Stimulated activated CD8-positive, alpha-beta memory T cell treated with anti-CD3 and anti-CD28 coated beads, Interleukin-2, amount 100 ng/mL, for 1 hour (primary cell): ENCODE measurements around the gene SHC3.

ENCODE experiments used
- DNase-seq, 2 donors: peaks; one replicate each; pipeline ENCODE4 v3.0.0-alpha.2; 2020; ENCODE audit warnings: low read depth in 2 of 2

The SHC3 gene

GRCh38 chr9:89054865-89055495 is 123.6 kb downstream of the SHC3 start:
- no peak for DNase-seq

DNA sequence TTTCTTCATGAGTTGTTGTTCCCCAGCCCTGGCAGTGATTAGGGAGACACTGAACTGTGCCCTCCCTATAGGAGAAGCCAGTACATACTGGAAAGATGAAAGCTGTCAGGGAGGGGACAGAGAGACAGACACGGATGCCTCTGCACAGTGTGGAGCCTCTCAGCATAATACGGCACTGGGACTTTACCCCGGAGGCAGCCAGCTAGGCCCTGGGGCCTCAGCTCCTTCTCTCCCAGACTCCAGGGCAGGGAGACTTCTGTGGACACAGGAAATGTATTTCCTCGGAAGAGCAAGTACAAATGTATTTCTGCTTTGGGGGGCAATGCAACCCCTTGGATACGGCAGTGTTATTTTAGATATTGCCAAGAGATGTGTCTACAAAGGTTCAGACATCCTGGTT is 125.3 kb downstream of the SHC3 start:
- no peak for DNase-seq

DNA sequence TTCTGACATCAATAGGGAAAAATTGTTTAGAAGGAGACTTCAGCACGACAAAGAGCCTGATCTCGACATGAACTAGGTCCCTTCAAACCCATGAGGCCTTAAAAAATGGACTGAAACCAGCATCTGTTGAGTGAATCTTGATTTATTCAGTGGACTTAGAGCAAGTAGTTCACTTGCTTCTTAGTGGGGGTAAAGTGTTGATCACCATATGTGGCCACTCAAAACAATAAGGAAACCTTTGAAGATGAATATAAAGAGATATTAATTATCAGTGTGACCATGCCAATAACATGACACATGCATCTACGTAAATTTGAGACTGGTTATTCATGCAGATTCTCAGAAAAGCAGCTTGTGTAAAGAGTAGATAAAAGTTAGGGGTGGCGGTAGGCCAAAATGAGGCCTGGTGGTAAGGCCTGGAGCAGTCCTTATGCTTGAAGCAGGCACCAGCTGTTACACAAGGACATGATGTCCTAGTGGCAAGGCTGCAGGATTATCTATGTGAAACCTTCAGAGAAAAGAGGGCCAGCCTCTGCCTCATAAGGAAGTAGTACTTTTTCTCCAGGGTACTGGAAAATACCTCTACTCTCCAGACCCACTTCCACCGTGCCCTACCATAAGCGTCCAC is 126.0 kb downstream of the SHC3 start:
- DNase-seq = no peak

DNA sequence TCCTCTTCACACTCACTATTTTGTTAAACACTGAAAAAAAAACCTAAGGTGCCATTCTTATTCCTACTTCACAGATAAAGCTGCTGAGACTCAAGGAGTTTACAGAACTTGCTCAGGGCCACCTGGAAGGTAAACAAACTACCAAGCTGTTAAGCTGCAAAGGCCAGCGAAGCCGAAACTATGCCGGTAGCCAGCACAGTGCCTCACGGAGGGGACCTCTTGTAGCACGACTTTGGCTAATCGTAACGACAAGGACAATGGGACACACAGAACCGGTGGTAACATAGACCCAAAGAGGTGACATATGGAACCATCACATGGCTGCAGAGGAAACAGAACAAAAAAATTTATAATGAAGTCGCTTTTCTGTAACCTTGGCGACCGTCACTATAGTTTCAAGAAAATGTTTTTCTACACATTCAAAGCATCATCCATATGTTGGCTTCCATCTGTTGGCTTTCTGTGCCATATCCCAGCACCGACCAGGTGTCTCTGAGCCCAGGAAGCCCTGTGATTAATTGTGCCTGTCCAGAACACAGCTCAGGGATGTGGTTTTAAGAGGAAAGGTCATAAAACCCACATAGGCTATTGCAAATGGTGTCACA is 127.1 kb downstream of the SHC3 start:
- DNase-seq = no peak

GRCh38 chr9:89049646-89050045 is 129.0 kb downstream of the SHC3 start:
- DNase-seq = no peak

DNA sequence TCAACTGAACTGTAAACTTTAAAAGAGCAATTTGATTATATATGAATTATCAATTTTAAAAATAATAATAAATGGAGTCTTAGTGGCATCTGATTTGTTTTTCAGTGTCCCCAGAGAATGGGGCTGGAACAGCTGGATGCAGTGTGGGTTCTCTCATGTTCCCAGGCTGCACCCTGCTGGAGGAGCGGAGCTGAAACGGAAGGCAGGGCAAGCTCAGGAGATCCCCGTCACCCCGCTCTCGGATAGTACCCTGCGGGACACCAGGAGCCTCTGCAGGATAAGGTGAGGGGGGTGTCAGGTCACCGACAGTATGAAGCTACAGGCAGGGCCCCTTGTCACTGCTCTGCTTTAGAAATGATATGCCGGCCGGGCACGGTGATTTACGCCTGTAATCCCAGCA is 130.0 kb downstream of the SHC3 start:
- no peak for DNase-seq

GRCh38 chr9:89047667-89048066 is 131.0 kb downstream of the SHC3 start:
- DNase-seq = no peak

- DNase-seq = no peak
These were observed 131.8 kb downstream of the SHC3 start for GRCh38 chr9:89046832-89047231.

- no peak for DNase-seq
These were observed 133.7 kb downstream of the SHC3 start for GRCh38 chr9:89044881-89045280.

GRCh38 chr9:89044104-89044503 is 134.5 kb downstream of the SHC3 start:
- DNase-seq = no peak

- no peak for DNase-seq
These were observed 135.6 kb downstream of the SHC3 start for GRCh38 chr9:89042984-89043383.

GRCh38 chr9:89039664-89040063 is 139.0 kb downstream of the SHC3 start:
- DNase-seq = no peak

- DNase-seq = no peak
These were observed 139.5 kb downstream of the SHC3 start for GRCh38 chr9:89039104-89039465.

- DNase-seq = no peak
These were observed 140.1 kb downstream of the SHC3 start for GRCh38 chr9:89038382-89039103.

- no peak for DNase-seq
These were observed 140.7 kb downstream of the SHC3 start for GRCh38 chr9:89037891-89038290.

- no peak for DNase-seq
These were observed 141.3 kb downstream of the SHC3 start for GRCh38 chr9:89037346-89037745.

DNA sequence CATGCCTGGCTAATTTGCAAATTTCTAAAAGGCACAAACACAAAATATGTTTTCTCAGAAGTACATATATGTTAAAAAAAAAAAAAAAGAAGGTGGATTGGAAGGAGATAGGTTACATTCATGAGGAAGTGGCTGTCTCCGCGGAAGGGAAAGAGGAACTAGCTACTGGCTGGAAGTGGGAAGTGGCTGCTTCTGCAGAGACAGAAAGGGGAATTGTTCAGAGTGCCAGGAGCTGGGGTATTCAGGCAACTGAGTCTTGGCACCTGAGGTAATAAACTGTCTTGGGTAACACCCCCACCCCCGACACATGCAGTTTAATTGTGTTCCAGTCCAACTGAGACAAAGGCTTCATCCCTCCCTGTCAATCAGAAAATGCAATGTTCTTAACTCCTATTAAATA is 141.7 kb downstream of the SHC3 start:
- no peak for DNase-seq

DNA sequence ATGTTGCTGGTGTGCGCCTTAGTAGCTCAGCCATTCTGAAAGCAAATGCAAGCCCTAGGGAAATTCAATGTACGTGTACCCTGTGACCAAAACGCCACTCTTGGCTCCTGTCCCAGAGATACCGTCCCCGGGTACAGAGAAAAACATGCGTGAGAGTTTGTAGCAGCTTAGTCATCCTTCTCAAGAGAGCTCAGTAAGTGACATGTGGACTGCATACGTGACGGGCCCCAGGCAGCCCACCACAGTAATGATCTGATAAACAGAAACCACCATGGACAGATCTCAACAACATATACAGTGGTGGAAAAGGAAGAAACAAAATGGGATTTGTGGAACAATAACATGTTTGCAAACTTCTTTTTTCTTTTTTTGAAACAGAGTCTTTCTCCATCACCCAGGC is 142.2 kb downstream of the SHC3 start:
- DNase-seq = no peak

- DNase-seq = no peak
These were observed 146.0 kb downstream of the SHC3 start for GRCh38 chr9:89032661-89033060.

GRCh38 chr9:89032173-89032572 is 146.4 kb downstream of the SHC3 start:
- DNase-seq = no peak

- no peak for DNase-seq
These were observed 148.8 kb downstream of the SHC3 start for GRCh38 chr9:89029788-89030187.

DNA sequence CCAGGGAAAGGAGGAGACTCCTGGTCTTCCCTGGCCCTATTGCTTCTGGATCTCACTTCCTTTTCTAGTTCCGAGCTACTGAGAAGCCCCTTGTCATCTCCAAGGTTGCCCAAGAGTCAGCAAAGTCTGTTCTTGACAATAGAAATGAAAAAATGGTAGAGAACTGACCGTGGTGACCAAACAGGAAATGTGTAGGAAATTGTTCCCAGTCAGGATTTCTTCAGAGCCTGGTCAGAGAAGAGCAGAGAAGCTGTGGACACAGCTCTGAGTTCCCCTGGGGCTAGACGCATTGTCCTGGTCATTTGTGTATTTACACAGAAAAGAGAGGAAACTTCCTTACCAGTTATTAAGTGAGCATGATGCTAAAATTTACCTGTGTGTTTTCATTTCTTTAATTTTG is 151.7 kb downstream of the SHC3 start:
- no peak for DNase-seq

DNA sequence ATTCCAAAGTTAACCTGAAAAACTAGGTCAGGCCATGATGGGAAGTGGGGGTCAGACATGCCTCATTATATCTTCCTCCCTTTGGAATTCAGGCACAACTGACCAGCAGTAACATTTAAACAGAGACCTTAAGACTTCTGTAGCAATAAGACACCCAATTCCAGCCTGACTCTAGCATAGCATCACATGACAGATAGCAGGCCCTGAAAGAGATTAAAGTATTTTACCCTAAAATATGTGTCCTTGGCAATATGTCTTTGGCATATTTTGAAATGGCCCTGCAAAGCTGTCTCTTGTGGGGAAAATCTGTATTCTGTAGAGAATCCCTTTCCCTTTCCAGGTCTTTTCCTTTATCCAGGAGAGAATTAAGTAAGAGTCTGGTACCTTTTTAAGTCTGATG is 153.1 kb downstream of the SHC3 start:
- no peak for DNase-seq
